Measurements from ENCODE around the gene GPSM1.
"Not testable (repeated sequence)": the region's sequence is repeated elsewhere in the genome, so short reads cannot be mapped to it uniquely, and the experiment has no call there.

Gene GPSM1

GRCh38 chr9:136346927-136347465 is 19.7 kb downstream of the GPSM1 start:
- no peak for DNase-seq

- no peak for DNase-seq
Measured at GRCh38 chr9:136347472-136348256, 20.3 kb downstream of the GPSM1 start.

DNA sequence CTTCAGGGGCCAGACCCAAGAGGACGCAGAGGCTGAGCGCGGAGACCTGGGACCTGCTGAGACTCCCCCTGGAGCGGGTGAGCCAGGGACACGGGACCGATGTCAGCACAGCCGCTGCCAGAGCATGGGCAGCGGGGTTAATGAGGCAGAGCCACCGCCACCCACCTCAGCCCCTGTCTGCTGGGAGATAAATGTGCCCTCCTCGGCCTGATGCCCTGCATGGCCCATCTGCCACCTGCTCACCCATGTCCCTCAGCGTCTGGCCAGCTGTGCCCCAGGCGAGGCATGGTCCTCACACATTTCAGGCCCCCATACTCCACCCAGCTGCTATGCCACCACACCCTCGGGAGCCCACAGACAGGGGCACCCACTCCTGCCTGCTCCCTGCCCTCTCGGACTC is 21.4 kb downstream of the GPSM1 start:
- no peak for DNase-seq

DNA sequence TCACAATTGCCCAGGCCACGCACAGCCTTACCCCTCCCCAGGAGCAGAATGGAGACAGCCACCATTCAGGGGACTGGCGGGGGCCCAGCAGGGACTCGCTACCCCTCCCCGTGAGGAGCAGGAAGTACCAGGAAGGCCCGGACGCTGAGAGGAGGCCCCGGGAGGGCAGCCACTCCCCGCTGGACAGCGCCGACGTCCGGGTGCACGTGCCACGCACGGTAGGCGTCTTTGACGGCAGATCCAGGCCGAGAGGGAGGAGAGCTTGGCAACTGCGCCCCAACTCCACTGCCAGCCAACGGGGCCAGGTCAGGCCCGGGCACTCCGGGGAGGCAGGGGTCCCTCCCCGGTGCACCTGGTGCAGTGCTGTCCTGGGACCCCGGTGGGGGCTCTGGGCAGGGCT is 22.2 kb downstream of the GPSM1 start:
- DNase-seq, result no peak

- no peak for DNase-seq
Measured at GRCh38 chr9:136351252-136351800, 24.0 kb downstream of the GPSM1 start.

DNA sequence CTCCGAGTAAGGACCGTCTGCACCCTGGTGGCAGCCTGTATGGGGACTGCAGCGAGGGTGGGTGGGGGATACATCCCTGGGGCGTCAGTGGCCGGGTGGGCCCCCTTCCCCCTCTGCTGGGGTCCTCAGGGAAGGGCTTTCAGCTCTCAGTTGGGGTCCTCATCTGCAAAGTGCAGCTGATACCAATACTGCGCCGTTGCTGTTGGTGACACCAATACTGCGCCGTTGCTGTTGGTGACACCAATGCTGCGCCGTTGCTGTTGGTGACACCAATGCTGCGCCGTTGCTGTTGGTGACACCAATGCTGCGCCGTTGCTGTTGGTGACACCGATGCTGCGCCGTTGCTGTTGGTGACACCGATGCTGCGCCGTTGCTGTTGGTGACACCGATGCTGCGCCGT is 24.5 kb downstream of the GPSM1 start:
- DNase-seq, result not testable (repeated sequence)

- peak; percentile 91 for DNase-seq
Measured at GRCh38 chr9:136352682-136353081, 25.3 kb downstream of the GPSM1 start.

DNA sequence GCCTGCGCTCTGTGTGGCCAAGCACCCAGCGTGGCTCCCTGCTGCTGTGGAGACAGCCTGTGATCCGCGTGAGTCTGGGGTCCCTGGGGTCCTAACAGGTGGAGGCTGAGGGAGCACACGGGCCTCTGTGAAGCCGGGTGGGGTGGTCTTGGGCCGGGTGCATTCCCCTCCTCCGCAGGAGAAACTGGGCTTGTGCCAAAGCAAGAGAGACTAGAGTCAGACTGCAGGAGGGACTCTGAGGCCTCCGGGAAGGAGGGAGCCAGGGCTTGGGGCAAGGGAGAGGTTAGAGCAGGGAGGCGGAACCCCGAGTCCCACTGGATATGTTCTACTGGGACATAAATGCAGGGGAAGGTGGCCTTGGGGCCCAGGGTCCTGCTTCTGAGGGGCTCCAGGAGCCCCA is 25.7 kb downstream of the GPSM1 start:
- peak; percentile 47 for DNase-seq

DNA sequence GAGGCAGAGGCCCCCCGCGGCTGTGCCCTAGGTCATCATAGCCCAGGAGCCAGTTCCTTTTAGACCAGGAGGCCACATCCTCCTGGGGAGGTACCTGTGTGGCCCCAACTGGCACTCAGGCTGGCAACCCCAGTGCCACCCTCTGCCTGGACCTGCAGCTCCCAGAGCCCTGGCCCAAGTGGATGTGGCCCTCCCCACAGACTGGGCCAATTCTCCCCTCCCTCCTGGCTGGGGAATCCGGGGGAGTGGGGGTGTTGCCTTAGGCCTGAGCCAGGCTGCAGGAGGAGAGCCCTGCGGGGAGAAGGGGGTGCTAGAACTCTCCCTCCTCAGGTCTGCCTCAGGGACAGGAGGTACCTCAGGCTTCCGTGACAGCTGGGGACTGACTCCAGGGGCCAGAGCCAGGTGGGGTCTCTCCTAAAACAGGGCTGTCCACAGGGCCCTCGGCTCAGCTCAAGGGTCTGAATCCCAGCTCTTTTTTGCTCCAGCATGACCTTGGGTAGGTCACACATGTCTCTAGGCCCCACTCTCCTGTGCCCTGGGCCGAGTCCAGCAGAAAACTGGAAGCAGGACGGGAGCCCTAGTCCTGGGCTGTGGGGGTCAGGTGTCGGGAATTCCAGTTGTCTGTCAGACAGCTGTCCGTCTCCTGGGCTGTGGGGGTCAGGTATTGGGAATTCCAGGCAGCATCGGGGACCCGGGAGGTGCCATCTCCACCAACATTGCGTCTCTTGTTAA is 26.6 kb downstream of the GPSM1 start:
- DNase-seq, result no peak

GRCh38 chr9:136354592-136355085 is 27.3 kb downstream of the GPSM1 start:
- DNase-seq, result peak; percentile 58

GRCh38 chr9:136355616-136356557 is 28.5 kb downstream of the GPSM1 start:
- DNase-seq, result no peak

DNA sequence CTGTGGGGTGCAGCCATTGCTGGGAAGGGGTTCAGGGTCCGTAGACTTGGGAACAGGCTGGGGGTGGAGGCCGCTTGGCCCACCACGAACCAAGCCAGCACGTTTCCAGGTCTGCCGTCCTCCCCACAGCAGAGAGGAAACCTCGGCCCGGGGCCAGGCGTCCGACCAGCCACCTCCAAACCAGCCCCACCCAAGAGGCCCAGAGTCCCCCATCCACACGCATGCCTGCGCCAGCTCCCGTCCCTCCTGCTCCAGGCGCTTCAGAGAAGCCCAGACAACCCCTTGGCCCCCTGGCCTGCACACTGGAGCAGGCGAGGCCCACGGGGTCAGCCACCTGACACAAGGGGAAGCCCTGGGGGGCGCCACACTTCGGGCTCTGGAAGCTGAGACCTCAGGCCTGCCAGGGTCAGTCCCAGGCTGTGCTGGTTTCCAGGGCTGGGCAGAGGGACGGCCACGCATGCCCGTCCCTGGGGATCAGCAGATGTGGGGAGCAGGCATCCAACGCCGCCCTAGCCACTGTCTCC is 29.9 kb downstream of the GPSM1 start:
- DNase-seq, result no peak

DNA sequence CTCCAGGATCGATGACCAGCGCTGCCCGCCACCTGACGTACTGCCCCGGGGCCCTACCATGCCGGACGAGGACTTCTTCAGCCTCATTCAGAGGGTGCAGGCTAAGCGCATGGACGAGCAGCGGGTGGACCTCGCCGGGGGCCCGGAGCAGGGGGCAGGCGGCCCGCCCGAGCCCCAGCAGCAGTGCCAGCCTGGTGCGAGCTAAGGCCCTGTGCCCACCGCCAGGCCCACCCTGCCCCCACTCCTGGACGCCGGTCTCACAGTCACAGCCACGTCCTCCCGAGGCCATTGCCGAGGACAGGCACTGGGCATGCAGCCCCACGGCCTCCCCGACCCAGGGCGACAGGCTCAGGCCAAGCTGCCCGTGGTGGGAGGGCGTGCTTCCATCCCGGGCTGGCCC is 30.7 kb downstream of the GPSM1 start:
- DNase-seq, result no peak

DNA sequence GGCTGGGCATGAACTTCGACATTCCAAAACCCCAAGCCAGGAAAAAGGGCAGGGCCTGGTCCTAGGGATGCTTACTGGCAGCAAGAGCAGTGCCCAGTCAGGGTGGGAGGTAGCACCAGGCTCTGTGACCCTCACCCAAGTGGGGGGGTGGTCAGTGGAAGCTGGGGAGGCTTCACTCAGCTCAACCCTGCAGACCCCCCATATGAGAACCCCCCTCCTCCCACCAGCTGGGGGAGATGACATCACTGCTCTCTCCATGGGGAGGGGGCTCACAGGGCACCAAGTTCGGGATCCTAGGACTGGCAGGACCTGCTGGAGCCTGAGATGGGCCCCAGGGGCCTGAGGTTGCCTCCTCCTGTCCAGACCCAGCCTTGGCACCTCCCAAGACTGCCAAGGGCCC is 31.5 kb downstream of the GPSM1 start:
- DNase-seq, result no peak

DNA sequence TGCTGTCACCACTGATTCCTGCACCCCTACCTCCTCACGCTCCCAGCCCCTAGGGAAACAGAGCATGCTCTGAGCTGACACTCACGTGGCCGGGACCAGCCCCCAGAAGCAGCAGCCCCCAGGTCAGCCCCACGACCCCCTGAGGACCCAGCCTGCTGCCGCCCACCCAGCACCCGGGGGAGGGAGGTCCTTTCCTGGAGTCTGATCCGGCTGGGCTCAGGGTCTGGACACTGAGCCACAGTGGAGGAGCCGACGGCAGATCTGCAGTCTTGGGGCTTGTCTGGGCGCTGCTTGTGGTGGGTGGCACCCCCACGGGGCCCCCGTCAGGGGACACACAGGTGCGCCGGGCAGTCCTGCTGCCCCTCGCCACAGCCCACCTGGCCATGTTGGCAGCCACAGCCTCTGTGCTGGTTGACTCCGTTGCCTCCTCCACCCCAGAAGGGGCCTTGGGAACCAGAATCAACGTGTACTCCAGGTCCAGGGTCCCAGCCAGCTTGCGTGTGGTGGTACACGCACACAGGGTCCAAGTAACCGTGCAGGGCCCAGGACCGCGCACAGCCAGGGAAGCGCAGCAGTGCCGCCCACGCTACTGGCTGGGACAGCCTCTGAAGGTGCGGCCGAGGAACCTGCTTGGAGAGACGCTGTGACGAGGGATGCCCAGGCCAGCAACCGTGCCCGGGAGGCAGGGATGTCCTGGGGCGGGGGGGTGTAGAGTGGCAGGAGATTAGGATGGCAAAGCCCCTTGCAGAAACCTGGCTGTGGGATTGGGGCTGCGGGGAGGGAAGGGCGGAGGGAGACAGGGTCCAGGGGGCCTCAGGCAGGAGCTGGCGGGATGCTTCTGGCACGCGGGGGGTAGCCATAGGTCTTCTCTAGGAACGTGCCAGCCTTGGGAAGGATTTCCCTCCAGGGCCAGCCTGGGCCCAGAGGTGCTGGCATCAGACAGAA is 32.7 kb downstream of the GPSM1 start:
- no peak for DNase-seq

DNA sequence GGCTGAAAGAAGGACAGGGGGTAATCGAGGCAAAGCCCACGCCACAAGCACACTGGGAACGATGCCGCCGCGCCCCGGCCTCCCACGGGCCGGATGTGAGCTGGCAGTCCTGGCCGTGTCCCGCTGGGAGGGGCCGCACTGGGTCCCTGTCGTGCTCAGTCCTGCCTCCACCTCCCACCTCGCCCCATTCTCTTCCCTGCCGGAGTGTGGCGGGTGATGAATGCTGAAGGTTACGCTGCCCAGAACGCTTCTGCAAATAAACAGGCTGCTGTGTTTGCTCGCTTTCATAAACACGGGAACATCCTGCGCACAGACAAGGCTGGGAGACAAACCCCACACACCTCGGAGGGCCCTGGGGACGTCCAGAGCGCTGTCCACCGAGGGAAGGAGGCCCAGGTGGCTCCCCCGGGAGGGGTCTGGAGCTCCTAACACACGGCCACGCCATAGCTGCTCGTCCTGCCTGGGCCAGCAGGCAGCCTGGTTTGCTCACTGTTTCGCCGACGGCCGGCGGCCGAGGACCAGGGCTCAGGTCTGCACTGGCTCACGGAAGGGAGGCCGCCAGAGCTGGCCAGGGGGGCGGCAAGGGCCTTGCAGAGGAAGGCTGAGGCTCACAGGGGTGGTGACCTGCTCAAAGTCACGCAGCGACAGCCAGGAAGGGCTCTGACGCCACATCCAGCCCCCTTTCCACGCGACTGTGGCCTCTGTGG is 33.9 kb downstream of the GPSM1 start:
- DNase-seq, result no peak

GRCh38 chr9:136361754-136362449 is 34.6 kb downstream of the GPSM1 start:
- no peak for DNase-seq

- no peak for DNase-seq
Measured at GRCh38 chr9:136362450-136362784, 35.1 kb downstream of the GPSM1 start.

GRCh38 chr9:136363106-136363948 is 36.0 kb downstream of the GPSM1 start, which contains the start of gene DNLZ:
TSS of gene DNLZ (minus strand) at chr9:136363744. CDS start at chr9:136363714, 30 bp downstream.
- peak; percentile 97 for DNase-seq

Measured in DMS53 (cell line).